Esophagus squamous epithelium (tissue), 5 donors: ENCODE results near the gene SFPQ. TPM values are rescaled to one million over a fixed set of nuclear protein-coding genes. Genes with fewer than 3 reads are reported as not detected.

Source experiments
- DNase-seq: peaks from one replicate; lab custom pipeline; 2025; lab: John Stamatoyannopoulos, UW
- H3K27ac ChIP-seq, 4 donors: fragments of 200-600 bp; sonication (generic); one replicate each; pipeline ENCODE4 v1.5.1; 2016 to 2019; ENCODE audit warnings: mild to moderate bottlenecking in 1 of 4
- H3K27me3 ChIP-seq, 4 donors: fragments of 200-600 bp; sonication (generic); 1 replicate in 3 of 4; 2 replicates in 1 of 4; pipeline versions ENCODE4 v1.5.1 to v1.6.0; 2017 to 2021; ENCODE audit warnings: antibody characterized with exemption in 1 of 4
- H3K36me3 ChIP-seq, 3 donors: fragments of 200-600 bp; sonication (generic); one replicate each; pipeline ENCODE4 v1.5.1; 2016 to 2019
- H3K4me1 ChIP-seq, 3 donors: fragments of 200-600 bp; sonication (generic); one replicate each; pipeline ENCODE4 v1.5.1; 2017 to 2019
- H3K4me3 ChIP-seq, 4 donors: fragments of 200-600 bp; sonication (generic); 1 replicate in 3 of 4; 2 replicates in 1 of 4; pipeline ENCODE4 v1.5.1; 2016 to 2019; ENCODE audit warnings: mild to moderate bottlenecking in 2 of 4, moderate library complexity in 1 of 4
- H3K9me3 ChIP-seq, 3 donors: fragments of 200-600 bp; sonication (generic); one replicate each; pipeline ENCODE4 v1.5.1; 2016 to 2019
- POLR2A ChIP-seq, 4 donors: fragments of 450-650 bp; IDR thresholded peaks; one replicate each; pipeline ENCODE4 v1.6.1; 2017; ENCODE audit warnings: antibody characterized with exemption in 4 of 4, mild to moderate bottlenecking in 4 of 4, moderate library complexity in 3 of 4
- WGBS, 2 donors: methylation state at CpG; one replicate each; pipeline ENCODE4 v1.1.5; 2018; 5-methylcytosine and 5-hydroxymethylcytosine counted together
- intact Hi-C: fragments of 100-400 bp; cut with DNase I; formaldehyde crosslinking; loops from one replicate; pipeline ENCODE4 v1.15.0; 2022
- total RNA-seq, 4 donors: library from RNA; depleted of rRNA; stranded (reverse); fragments of >200 nt; gene quantifications; one replicate each; pipeline ENCODE4 v1.1.0, GENCODE V29; 2016
- TF ChIP-seq, protein P1 (sequence below), 6 experiments: fragments of 450-650 bp in 4 of 6; fragments of 200-600 bp in 2 of 6; sonication (generic) in 2 of 6; IDR thresholded peaks; one replicate each; pipeline ENCODE4 v1.5.1; 2016 to 2019; ENCODE audit warnings: antibody characterized with exemption in 6 of 6, mild to moderate bottlenecking in 4 of 6, moderate library complexity in 4 of 6
- donor health status: DM: yes; HTN: yes; CAD: no.

SFPQ gene
- total RNA-seq, 4 donors from 2014 or later: 99.6 to 222 (median 155) TPM

DNA sequence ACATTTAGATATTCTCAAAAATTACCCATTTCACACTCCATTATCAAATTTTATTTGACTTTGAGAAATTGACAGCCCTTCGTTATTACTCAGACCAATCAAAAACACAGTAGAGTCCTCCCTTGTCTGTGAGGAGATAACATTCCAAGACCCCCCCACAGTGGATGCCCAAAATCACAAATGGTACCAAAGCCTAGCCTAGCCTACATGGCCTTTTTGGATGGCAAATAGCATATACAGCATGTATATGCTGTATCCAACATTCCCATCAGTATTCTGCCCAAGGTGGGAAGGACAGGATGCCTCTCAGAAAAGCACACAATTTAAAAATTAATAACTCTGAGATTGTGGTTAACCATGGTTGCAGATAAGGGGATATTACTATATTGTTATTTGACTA, 17.3 kb downstream of the SFPQ start:
- H3K9me3 ChIP-seq: no peaks in the 10 kb centered on the region
- 90 to 92% methylated on average over 1 of the region's 1 CpG for WGBS, 2 donors
- H3K36me3 ChIP-seq: peaks cover 0 to 63% (median 24%) of the 10 kb centered on the region in 3 donors
- no peak for DNase-seq
- intact Hi-C loops: no loop called here
- H3K27me3 ChIP-seq: no peaks in the 10 kb centered on the region
- TF ChIP-seq, protein P1, sequence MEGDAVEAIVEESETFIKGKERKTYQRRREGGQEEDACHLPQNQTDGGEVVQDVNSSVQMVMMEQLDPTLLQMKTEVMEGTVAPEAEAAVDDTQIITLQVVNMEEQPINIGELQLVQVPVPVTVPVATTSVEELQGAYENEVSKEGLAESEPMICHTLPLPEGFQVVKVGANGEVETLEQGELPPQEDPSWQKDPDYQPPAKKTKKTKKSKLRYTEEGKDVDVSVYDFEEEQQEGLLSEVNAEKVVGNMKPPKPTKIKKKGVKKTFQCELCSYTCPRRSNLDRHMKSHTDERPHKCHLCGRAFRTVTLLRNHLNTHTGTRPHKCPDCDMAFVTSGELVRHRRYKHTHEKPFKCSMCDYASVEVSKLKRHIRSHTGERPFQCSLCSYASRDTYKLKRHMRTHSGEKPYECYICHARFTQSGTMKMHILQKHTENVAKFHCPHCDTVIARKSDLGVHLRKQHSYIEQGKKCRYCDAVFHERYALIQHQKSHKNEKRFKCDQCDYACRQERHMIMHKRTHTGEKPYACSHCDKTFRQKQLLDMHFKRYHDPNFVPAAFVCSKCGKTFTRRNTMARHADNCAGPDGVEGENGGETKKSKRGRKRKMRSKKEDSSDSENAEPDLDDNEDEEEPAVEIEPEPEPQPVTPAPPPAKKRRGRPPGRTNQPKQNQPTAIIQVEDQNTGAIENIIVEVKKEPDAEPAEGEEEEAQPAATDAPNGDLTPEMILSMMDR (IDR thresholded peaks at IDR 0.05): no peak
- no peak for TF ChIP-seq POLR2A (IDR thresholded peaks at IDR 0.05)
- H3K27ac ChIP-seq: no peak overlapping the region
- no peak overlapping the region for H3K4me3 ChIP-seq
- peaks cover 0 to 19% (median 0%) of the 10 kb centered on the region in 3 donors for H3K4me1 ChIP-seq

DNA sequence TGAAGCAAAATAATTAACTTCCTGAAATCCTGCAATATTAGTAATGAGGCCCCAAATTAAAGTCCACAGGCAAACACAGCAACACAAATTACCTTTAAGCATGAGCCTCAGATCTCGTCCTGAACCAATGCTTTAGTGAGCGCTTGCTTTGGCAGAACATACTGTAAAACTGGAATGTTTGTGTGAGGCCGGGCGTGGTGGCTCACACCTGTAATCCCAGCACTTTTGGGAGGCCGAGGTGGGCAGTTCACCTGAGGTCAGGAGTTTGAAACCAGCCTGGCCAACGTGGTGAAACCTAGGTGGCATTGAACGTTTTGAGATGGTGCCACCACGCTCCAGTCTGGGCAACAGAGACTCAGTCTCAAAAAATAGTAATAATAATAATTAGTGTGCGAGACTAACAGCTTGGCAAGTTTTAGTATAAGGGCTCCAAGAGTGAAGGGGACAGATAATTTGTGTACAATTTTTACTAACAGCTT, 17.8 kb downstream of the SFPQ start:
- no peak overlapping the region for H3K27ac ChIP-seq
- H3K4me1 ChIP-seq: peaks cover 0 to 15% (median 0%) of the 10 kb centered on the region in 3 donors
- 73 to 79% methylated on average over 9 of the region's 9 CpGs for WGBS, 2 donors
- H3K27me3 ChIP-seq: no peaks in the 10 kb centered on the region
- H3K9me3 ChIP-seq: no peaks in the 10 kb centered on the region
- DNase-seq: no peak
- no peak for TF ChIP-seq POLR2A (IDR thresholded peaks at IDR 0.05)
- TF ChIP-seq, protein P1 (IDR thresholded peaks at IDR 0.05): no peak
- intact Hi-C loops: no loop called here
- H3K36me3 ChIP-seq: peaks cover 0 to 58% (median 24%) of the 10 kb centered on the region in 3 donors
- H3K4me3 ChIP-seq: no peak overlapping the region

DNA sequence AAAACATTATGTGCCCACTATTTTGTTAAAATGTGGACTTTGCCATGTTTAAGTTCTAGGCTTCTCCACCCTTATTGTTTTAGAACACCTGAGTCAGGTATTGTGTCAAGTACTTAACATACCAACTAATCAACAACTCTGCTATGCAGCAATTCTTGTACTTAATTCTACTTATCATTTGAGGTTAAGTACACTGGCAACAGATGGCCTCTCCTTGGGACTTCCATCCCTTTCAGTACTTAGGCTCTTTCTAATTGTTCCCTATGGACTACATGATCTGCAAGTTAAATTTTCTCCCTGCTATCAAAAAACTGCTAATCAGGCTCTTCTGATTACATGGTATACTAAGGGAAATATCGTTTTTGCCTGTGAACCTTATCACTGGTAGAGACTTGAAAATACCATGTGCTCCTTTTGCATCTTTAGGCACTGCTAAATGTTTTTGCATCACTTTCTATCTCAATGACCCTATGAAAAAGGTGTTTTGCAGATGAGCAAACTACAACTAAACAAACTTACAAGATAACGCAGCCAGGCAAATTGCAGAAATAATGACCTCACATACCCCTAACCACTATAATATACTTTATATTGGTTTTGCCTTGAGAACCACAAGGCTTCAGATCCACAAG, 18.9 kb downstream of the SFPQ start:
- H3K4me1 ChIP-seq: peaks cover 0 to 4% (median 0%) of the 10 kb centered on the region in 3 donors
- H3K4me3 ChIP-seq: no peak overlapping the region
- no peak overlapping the region for H3K27ac ChIP-seq
- peaks cover 0 to 47% (median 24%) of the 10 kb centered on the region in 3 donors for H3K36me3 ChIP-seq
- no peak for DNase-seq
- H3K27me3 ChIP-seq: no peaks in the 10 kb centered on the region
- H3K9me3 ChIP-seq: no peaks in the 10 kb centered on the region
- intact Hi-C loops: no loop called here
- WGBS, 2 donors: 52 to 64% methylated on average over 2 of the region's 2 CpGs
- TF ChIP-seq, protein P1 (IDR thresholded peaks at IDR 0.05): no peak
- TF ChIP-seq POLR2A (IDR thresholded peaks at IDR 0.05): no peak

DNA sequence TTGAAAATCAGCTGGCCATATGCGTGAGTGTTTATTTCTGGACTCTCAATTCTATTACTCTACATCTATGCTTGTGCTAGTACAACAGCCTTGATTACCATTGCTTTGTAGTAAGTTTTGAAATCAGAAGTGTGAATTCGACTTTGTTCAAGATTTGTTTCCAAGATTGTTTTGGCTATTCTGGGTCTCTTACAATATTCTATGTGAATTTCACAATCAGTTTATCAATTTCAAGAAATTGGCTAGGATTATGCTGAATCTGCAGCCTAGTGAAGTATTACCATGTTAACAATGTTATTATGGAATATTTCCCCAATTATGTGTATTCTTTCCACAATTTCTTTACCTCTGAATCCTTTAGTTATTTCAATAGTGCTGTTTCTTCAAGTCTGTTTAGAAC, 19.5 kb downstream of the SFPQ start:
- H3K4me3 ChIP-seq: no peak overlapping the region
- 63 to 64% methylated on average over 2 of the region's 2 CpGs for WGBS, 2 donors
- H3K9me3 ChIP-seq: no peaks in the 10 kb centered on the region
- TF ChIP-seq POLR2A (IDR thresholded peaks at IDR 0.05): no peak
- H3K36me3 ChIP-seq: peaks cover 0 to 42% (median 24%) of the 10 kb centered on the region in 3 donors
- H3K27ac ChIP-seq: no peak overlapping the region
- intact Hi-C loops: no loop called here
- no peaks in the 10 kb centered on the region for H3K27me3 ChIP-seq
- no peaks in the 10 kb centered on the region for H3K4me1 ChIP-seq
- no peak for DNase-seq

DNA sequence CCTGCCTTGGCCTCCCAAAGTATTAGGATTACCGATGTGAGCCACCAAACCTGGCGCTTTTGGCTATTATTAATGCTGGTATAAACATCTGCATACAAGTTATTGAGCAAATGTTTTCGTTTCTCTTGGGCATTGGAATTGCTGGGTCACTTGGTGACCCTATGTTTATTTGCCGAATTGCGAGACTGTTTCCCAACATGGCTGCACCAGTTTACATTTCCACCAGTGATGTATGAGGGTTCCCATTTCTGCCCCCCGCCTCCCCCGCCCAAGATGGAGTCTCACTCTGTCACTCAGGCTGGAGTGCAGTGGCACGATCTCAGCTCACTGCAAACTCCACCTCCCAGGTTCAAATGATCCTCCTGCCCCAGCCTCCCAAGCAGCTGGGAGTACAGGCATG, 20.9 kb downstream of the SFPQ start:
- intact Hi-C loops: no loop called here
- Histone ChIP-seq H3K4me1 (no peaks in the 10 kb centered on the region), H3K4me3 (no peak overlapping the region), H3K9me3 (no peaks in the 10 kb centered on the region), H3K27ac (no peak overlapping the region), H3K36me3 (peaks cover 0 to 27% (median 21%) of the 10 kb centered on the region in 3 donors), H3K27me3 (no peaks in the 10 kb centered on the region)
- WGBS, 2 donors: 78 to 80% methylated on average over 5 to 7 of the region's 8 CpGs
- no peak for TF ChIP-seq POLR2A (IDR thresholded peaks at IDR 0.05)
- TF ChIP-seq, protein P1 (IDR thresholded peaks at IDR 0.05): no peak
- no peak for DNase-seq
